A549 (cell line): ENCODE data around the gene SORBS1.

Source experiments
- CEBPB ChIP-seq, 2 experiments: fragments of >200 bp in 1 of 2; sonication (Bioruptor Twin) in 1 of 2; formaldehyde crosslinking in 1 of 2; IDR thresholded peaks; 2 replicates each; pipeline ENCODE4 v1.6.1; 2012 to 2016
- CTCF ChIP-seq: fragments of >200 bp; sonication (Bioruptor Twin); formaldehyde crosslinking; IDR thresholded peaks from 3 replicates; pipeline ENCODE4 v1.5.1; 2016
- EHMT2 ChIP-seq: fragments of 200-600 bp; sonication (generic); IDR thresholded peaks from 2 replicates; pipeline ENCODE4 v1.6.1; 2016; ENCODE audit warnings: antibody characterized with exemption, low read depth, mild to moderate bottlenecking, moderate library complexity
- ELK1 ChIP-seq: fragments of 150-350 bp; IDR thresholded peaks from 2 replicates; pipeline ENCODE4 v1.6.1; 2014; ENCODE audit warnings: low read depth, mild to moderate bottlenecking, low read length
- EP300 ChIP-seq, 2 experiments: fragments of >200 bp; sonication (Bioruptor Twin); formaldehyde crosslinking; IDR thresholded peaks; 2 replicates in 1 of 2; 3 replicates in 1 of 2; pipeline ENCODE4 v1.6.1; 2016 to 2017
- GATA3 ChIP-seq: IDR thresholded peaks from 2 replicates; pipeline ENCODE4 v1.6.1; 2012; ENCODE audit warnings: borderline replicate concordance
- POLR2A ChIP-seq: IDR thresholded peaks from 2 replicates; pipeline ENCODE4 v1.6.1; 2012; ENCODE audit warnings: mild to moderate bottlenecking, low read length
- POLR2AphosphoS2 ChIP-seq: conservative IDR thresholded peaks from 2 replicates; pipeline ENCODE4 v1.6.1; 2012; ENCODE audit warnings: low read length, improper control_type of control experiment, inconsistent platforms
- REST ChIP-seq: fragments of 200-600 bp; sonication (generic); IDR thresholded peaks from 2 replicates; pipeline ENCODE4 v1.6.1; 2016; ENCODE audit warnings: antibody characterized with exemption, mild to moderate bottlenecking, moderate library complexity
- SMC3 ChIP-seq: fragments of >200 bp; sonication (Bioruptor Twin); formaldehyde crosslinking; IDR thresholded peaks from 3 replicates; pipeline ENCODE4 v1.6.1; 2018; ENCODE audit warnings: inconsistent platforms
- ZFP36 ChIP-seq: fragments of 450-650 bp; IDR thresholded peaks from 2 replicates; pipeline ENCODE4 v1.6.1; 2014; ENCODE audit warnings: borderline replicate concordance; ENCODE audit not compliant: partially characterized antibody

GRCh38 chr10:95445223-95445836 is 115.8 kb downstream of the SORBS1 start:
- TF ChIP-seq CTCF = no peak
- TF ChIP-seq EP300 (IDR thresholded peaks at IDR 0.05) = no peak
- TF ChIP-seq GATA3 = no peak
- TF ChIP-seq CEBPB (IDR thresholded peaks at IDR 0.05) = no peak
- TF ChIP-seq ELK1 = no peak
- no peak for TF ChIP-seq ZFP36
- TF ChIP-seq POLR2AphosphoS2 = no peak
- TF ChIP-seq REST = no peak
- TF ChIP-seq POLR2A = no peak
- TF ChIP-seq SMC3 = no peak
- TF ChIP-seq EHMT2 = no peak
